LNCAP (cell line): ENCODE results near the gene BTBD17.

Experiments used
- CTCF ChIP-seq: fragments of 450-650 bp; IDR thresholded peaks from 2 replicates; pipeline ENCODE4 v1.5.1; 2017; ENCODE audit warnings: mild to moderate bottlenecking

The BTBD17 gene

GRCh38 chr17:74403512-74404137 is 42.0 kb upstream of the BTBD17 start:
- TF ChIP-seq CTCF = no peak

GRCh38 chr17:74402048-74402447 is 40.4 kb upstream of the BTBD17 start:
- no peak for TF ChIP-seq CTCF

- no peak for TF ChIP-seq CTCF
These were observed 34.9 kb upstream of the BTBD17 start for GRCh38 chr17:74396567-74396966.

GRCh38 chr17:74394977-74395376 is 33.3 kb upstream of the BTBD17 start:
- TF ChIP-seq CTCF = no peak

GRCh38 chr17:74394275-74394950 is 32.7 kb upstream of the BTBD17 start:
- no peak for TF ChIP-seq CTCF

- no peak for TF ChIP-seq CTCF
These were observed 31.8 kb upstream of the BTBD17 start for GRCh38 chr17:74393346-74393942.

- TF ChIP-seq CTCF = no peak
These were observed 31.2 kb upstream of the BTBD17 start for GRCh38 chr17:74392848-74393247.
